ENCODE data around the gene HDAC1. TPM values are rescaled to one million over a fixed set of nuclear protein-coding genes. Genes with fewer than 3 reads are reported as not detected.

Gene HDAC1
- total and polyA plus RNA-seq, 10 of the 15 experiments (the other 5 are each of a cell fraction or from before 2014, with no cell fraction given): 147 to 331 (median 168) TPM

GRCh38 chr1:32249831-32250525 lies 41.9 kb upstream of the HDAC1 start (continued):
- TF ChIP-seq ZBTB40 (IDR thresholded peaks at IDR 0.05; ENCODE audit: borderline replicate concordance): peak; percentile 53; the same call in 1 of the 2 replicates
- no peak for TF ChIP-seq MAX (IDR thresholded peaks at IDR 0.05; ENCODE audit: low read depth, low read length)
- TF ChIP-seq FOXM1 (IDR thresholded peaks at IDR 0.05; ENCODE audit: low read depth, low read length): no peak
- TF ChIP-seq NFXL1 (IDR thresholded peaks at IDR 0.05; ENCODE audit: borderline replicate concordance): no peak
- TF ChIP-seq ZBTB11 (CRISPR knock-in tag; IDR thresholded peaks at IDR 0.05): no peak
- no peak for TF ChIP-seq WRNIP1 (IDR thresholded peaks at IDR 0.05; ENCODE audit: borderline replicate concordance, low read depth, low read length)
- no peak for TF ChIP-seq NFIC (IDR thresholded peaks at IDR 0.05; ENCODE audit: low read depth, low read length)
- TF ChIP-seq KLF5 (IDR thresholded peaks at IDR 0.05; ENCODE audit: partially characterized antibody): no peak
- no peak for TF ChIP-seq REST (IDR thresholded peaks at IDR 0.05; ENCODE audit: low read depth, low read length)
- TF ChIP-seq SREBF2 (IDR thresholded peaks at IDR 0.05; ENCODE audit: low read length): no peak
- no peak for TF ChIP-seq IRF5 (IDR thresholded peaks at IDR 0.05; ENCODE audit: borderline replicate concordance)
- TF ChIP-seq USF1 (IDR thresholded peaks at IDR 0.05; ENCODE audit: borderline replicate concordance, extremely low read length, insufficient read depth, low read depth, low read length): no peak
- no peak for TF ChIP-seq TCF7 (IDR thresholded peaks at IDR 0.05; ENCODE audit: borderline replicate concordance)
- no peak for TF ChIP-seq SIX5 (IDR thresholded peaks at IDR 0.05; ENCODE audit: low read depth, low read length, severe bottlenecking)

Measured in GM12878 (cell line).